Sigmoid colon (tissue), 7 donors: ENCODE results near the gene ANKS1A. TPM values are rescaled to one million over a fixed set of nuclear protein-coding genes. Genes with fewer than 3 reads are reported as not detected.

Experiments
- DNase-seq: peaks from one replicate; pipeline ENCODE4 v3.0.0-alpha.2; 2019
- H3K27ac ChIP-seq, 4 donors: fragments of 200-600 bp; sonication (generic); one replicate each; pipeline ENCODE4 v1.5.1; 2016 to 2019; ENCODE audit warnings: mild to moderate bottlenecking in 1 of 4
- H3K27me3 ChIP-seq, 3 donors: fragments of 200-600 bp; sonication (generic); one replicate each; pipeline ENCODE4 v1.5.1; 2019; ENCODE audit warnings: mild to moderate bottlenecking in 1 of 3
- H3K36me3 ChIP-seq, 4 donors: fragments of 200-600 bp; sonication (generic); one replicate each; pipeline ENCODE4 v1.5.1; 2016 to 2019
- H3K4me1 ChIP-seq, 4 donors: fragments of 200-600 bp; sonication (generic); one replicate each; pipeline ENCODE4 v1.5.1; 2017 to 2019
- H3K4me3 ChIP-seq, 4 donors: fragments of 200-600 bp; sonication (generic); one replicate each; pipeline ENCODE4 v1.5.1; 2017 to 2019; ENCODE audit warnings: mild to moderate bottlenecking in 2 of 4, moderate library complexity in 1 of 4
- H3K9me3 ChIP-seq, 4 donors: fragments of 200-600 bp in 3 of 4; sonication (generic) in 3 of 4; one replicate each; pipeline versions ENCODE4 v1.5.1 to v1.6.1; 2013 to 2019
- EP300 ChIP-seq, 4 donors: sonication (generic); formaldehyde crosslinking; IDR thresholded peaks; one replicate each; pipeline ENCODE4 v1.6.1; 2017; ENCODE audit warnings: antibody characterized with exemption in 4 of 4
- POLR2A ChIP-seq, 2 donors: fragments of 450-650 bp; IDR thresholded peaks; one replicate each; pipeline ENCODE4 v1.6.1; 2016; ENCODE audit warnings: antibody characterized with exemption in 2 of 2, mild to moderate bottlenecking in 2 of 2, moderate library complexity in 2 of 2
- POLR2AphosphoS5 ChIP-seq, 4 donors: sonication (generic); formaldehyde crosslinking; IDR thresholded peaks; one replicate each; pipeline ENCODE4 v1.6.1; 2017; ENCODE audit warnings: antibody characterized with exemption in 4 of 4
- WGBS, 2 donors: extraction: QIAGEN DNeasy Blood & Tissue Kit; methylation state at CpG; one replicate each; pipeline ENCODE4 v1.1.7; 2013; 5-methylcytosine and 5-hydroxymethylcytosine counted together
- intact Hi-C: fragments of 100-400 bp; cut with DNase I; formaldehyde crosslinking; loops from one replicate; pipeline ENCODE4 v1.15.1; 2023
- polyA plus RNA-seq, 3 donors: library from polyadenylated mRNA; stranded (reverse); fragments of 200-250 nt; gene quantifications; one replicate each; pipeline ENCODE4 v1.2.3, GENCODE V29; 2013
- total RNA-seq, 4 donors: library from RNA; depleted of rRNA; stranded (reverse); fragments of >200 nt; gene quantifications; one replicate each; pipeline ENCODE4 v1.1.0, GENCODE V29; 2016
- TF ChIP-seq, protein P1 (sequence below), 4 experiments: fragments of 450-650 bp in 3 of 4; fragments of 200-600 bp in 1 of 4; IDR thresholded peaks; one replicate each; pipeline ENCODE4 v1.5.1; 2016 to 2019; ENCODE audit warnings: antibody characterized with exemption in 4 of 4, mild to moderate bottlenecking in 3 of 4, moderate library complexity in 2 of 4
- donor health status: healthy with polysubstance abuse.
- donor health status: Bipolar disorder and iron deficiency.
- donor health status: healthy.

The ANKS1A gene
- total and polyA plus RNA-seq, 7 donors = 9.0 to 60.1 (median 37.8) TPM

- 90 to 95% methylated on average over 5 of the region's 5 CpGs for WGBS, 2 donors
- intact Hi-C loops = no loop called here
- Histone ChIP-seq H3K4me1 (peaks cover 0 to 25% (median 12%) of the 10 kb centered on the region in 4 donors), H3K4me3 (no peak overlapping the region), H3K9me3 (no peaks in the 10 kb centered on the region), H3K36me3 (no peaks in the 10 kb centered on the region), H3K27ac (no peak overlapping the region), H3K27me3 (no peaks in the 10 kb centered on the region)
- TF ChIP-seq POLR2A (IDR thresholded peaks at IDR 0.05) = no peak
- TF ChIP-seq, protein P1, sequence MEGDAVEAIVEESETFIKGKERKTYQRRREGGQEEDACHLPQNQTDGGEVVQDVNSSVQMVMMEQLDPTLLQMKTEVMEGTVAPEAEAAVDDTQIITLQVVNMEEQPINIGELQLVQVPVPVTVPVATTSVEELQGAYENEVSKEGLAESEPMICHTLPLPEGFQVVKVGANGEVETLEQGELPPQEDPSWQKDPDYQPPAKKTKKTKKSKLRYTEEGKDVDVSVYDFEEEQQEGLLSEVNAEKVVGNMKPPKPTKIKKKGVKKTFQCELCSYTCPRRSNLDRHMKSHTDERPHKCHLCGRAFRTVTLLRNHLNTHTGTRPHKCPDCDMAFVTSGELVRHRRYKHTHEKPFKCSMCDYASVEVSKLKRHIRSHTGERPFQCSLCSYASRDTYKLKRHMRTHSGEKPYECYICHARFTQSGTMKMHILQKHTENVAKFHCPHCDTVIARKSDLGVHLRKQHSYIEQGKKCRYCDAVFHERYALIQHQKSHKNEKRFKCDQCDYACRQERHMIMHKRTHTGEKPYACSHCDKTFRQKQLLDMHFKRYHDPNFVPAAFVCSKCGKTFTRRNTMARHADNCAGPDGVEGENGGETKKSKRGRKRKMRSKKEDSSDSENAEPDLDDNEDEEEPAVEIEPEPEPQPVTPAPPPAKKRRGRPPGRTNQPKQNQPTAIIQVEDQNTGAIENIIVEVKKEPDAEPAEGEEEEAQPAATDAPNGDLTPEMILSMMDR (IDR thresholded peaks at IDR 0.05) = no peak
- TF ChIP-seq POLR2AphosphoS5 (IDR thresholded peaks at IDR 0.05) = no peak
- no peak for TF ChIP-seq EP300 (IDR thresholded peaks at IDR 0.05)
- no peak for DNase-seq
These were observed 61.8 kb downstream of the ANKS1A start for GRCh38 chr6:34950849-34951248.

- 96 to 99% methylated on average over 4 of the region's 4 CpGs for WGBS, 2 donors
These were observed 62.7 kb downstream of the ANKS1A start for GRCh38 chr6:34951731-34952130.

DNA sequence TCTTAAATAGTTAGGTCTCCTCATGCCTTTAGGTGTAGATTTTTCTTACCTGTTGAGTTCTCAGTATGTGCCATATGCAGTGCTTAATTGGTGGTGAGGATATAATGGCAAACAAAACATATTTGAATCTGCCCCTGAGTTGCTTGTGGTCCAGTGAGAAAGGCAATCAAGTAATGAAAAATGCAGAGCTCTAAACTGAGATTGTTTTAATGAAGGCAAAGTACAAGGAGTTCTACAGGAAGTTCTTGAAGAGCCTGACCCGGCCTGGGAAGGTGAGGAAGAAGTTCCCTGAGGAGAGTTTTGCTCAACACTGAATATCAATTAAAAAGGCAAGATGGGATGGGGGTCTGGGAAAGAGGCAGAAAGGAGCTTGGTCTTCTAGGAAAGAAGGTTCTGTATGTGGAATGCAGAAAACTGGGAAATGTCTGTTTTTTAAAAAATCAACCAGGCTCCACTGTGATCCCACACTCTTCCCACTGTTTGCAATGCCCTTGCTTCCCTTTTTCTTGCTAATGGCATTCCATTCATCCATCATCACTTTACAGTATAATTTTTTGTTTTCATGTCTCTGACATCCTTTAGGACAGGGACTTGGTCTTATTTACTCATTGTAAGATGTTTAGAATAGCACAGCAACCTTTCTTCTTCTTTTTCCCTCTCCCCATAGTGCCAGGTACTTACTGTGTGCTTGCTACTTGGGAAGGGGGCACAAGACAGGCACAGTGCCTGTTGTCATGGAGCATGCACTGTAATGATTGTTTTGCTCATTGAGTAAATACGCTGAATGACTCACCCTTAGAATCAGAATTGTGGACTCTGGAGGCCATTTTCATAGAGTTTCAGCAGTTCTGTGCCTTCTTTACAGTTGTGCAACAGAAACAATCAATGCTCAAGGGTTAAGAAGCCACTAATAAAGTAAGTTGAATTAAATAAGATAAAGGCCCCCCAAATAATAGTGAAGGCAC is 64.3 kb downstream of the ANKS1A start:
- Histone ChIP-seq H3K27ac (peak overlapping the region in 1 of 4 donors; percentile 56), H3K36me3 (no peaks in the 10 kb centered on the region), H3K9me3 (no peaks in the 10 kb centered on the region), H3K4me1 (peaks cover 0 to 48% (median 35%) of the 10 kb centered on the region in 4 donors), H3K27me3 (no peaks in the 10 kb centered on the region), H3K4me3 (no peak overlapping the region)
- TF ChIP-seq POLR2A (IDR thresholded peaks at IDR 0.05) (no peak), POLR2AphosphoS5 (IDR thresholded peaks at IDR 0.05) (no peak), EP300 (IDR thresholded peaks at IDR 0.05) (no peak)
- TF ChIP-seq, protein P1 (IDR thresholded peaks at IDR 0.05) = no peak
- WGBS, 2 donors = 14 to 62% methylated on average over 2 of the region's 2 CpGs
- intact Hi-C loops = no loop called here
- no peak for DNase-seq

More at GRCh38 chr6:34951731-34952130, 62.7 kb downstream of the ANKS1A start:
- no peak overlapping the region for H3K4me3 ChIP-seq
- H3K36me3 ChIP-seq = no peaks in the 10 kb centered on the region
- H3K9me3 ChIP-seq = no peaks in the 10 kb centered on the region
- no peak for DNase-seq
- TF ChIP-seq, protein P1 (IDR thresholded peaks at IDR 0.05) = no peak
- no peak for TF ChIP-seq EP300 (IDR thresholded peaks at IDR 0.05)
- TF ChIP-seq POLR2A (IDR thresholded peaks at IDR 0.05) = no peak
- no peak for TF ChIP-seq POLR2AphosphoS5 (IDR thresholded peaks at IDR 0.05)
- H3K27me3 ChIP-seq = no peaks in the 10 kb centered on the region
- H3K27ac ChIP-seq = no peak overlapping the region
- peaks cover 0 to 31% (median 18%) of the 10 kb centered on the region in 4 donors for H3K4me1 ChIP-seq
- intact Hi-C loops = no loop called here

DNA sequence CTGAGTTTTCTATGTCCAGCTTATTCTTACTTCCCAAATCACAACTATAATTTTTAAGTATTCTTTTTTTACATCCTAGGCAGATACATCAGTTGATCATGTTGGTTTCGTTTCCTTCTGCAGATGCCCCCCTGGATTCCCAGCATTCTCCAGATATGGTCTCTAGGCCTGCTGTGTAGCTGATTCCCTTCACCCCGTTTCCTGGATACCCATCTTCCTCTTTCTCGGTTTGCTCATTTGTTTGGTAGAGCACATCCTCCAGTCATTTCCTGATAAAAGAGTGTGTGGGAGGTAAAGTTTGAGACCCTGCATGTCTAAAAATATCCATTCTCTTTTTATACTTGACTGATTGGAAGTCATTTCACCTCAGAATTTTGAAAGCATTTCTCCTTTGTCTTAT is 66.4 kb downstream of the ANKS1A start:
- H3K4me1 ChIP-seq = peaks cover 0 to 62% (median 47%) of the 10 kb centered on the region in 4 donors

More for the DNA sequence above, 66.4 kb downstream of the ANKS1A start:
- H3K27ac ChIP-seq = peak overlapping the region in 1 of 4 donors; percentile 56
- no peaks in the 10 kb centered on the region for H3K36me3 ChIP-seq
- no peaks in the 10 kb centered on the region for H3K9me3 ChIP-seq
- 48 to 84% methylated on average over 3 of the region's 3 CpGs for WGBS, 2 donors
- H3K27me3 ChIP-seq = no peaks in the 10 kb centered on the region
- TF ChIP-seq POLR2AphosphoS5 (IDR thresholded peaks at IDR 0.05) (no peak), EP300 (IDR thresholded peaks at IDR 0.05) (no peak), POLR2A (IDR thresholded peaks at IDR 0.05) (no peak)
- TF ChIP-seq, protein P1 (IDR thresholded peaks at IDR 0.05) = no peak
- intact Hi-C loops = loop anchor here (5.0 kb wide), 1 partner anchor 68 kb away; the partner anchor contains the start of genes ANKS1A and TAF11
- no peak for DNase-seq
- H3K4me3 ChIP-seq = no peak overlapping the region
